Right lobe of liver (tissue), 6 donors: ENCODE data around the gene TNRC18. TPM values are rescaled to one million over a fixed set of nuclear protein-coding genes. Genes with fewer than 3 reads are reported as not detected.

ENCODE experiments used
- ATAC-seq, 4 donors: fragments of 200-7000 bp; cut with Tn5 transposase; one replicate each; pipeline ENCODE4 v1.9.1; 2020; ENCODE audit warnings: mild to moderate bottlenecking in 4 of 4, moderate library complexity in 4 of 4
- DNase-seq, 3 donors: peaks; one replicate each; pipeline ENCODE4 v3.0.0-alpha.2; 2020
- H3K27ac ChIP-seq, 3 donors: fragments of 200-600 bp; one replicate each; pipeline ENCODE4 v1.8.0; 2022
- H3K27me3 ChIP-seq, 2 donors: fragments of 200-600 bp; one replicate each; pipeline ENCODE4 v1.8.0; 2022
- H3K36me3 ChIP-seq, 4 donors: fragments of 200-600 bp; sonication (generic) in 1 of 4; one replicate each; pipeline versions ENCODE4 v1.5.1 to v1.8.0; 2017 to 2022; ENCODE audit warnings: control low read depth in 1 of 4
- H3K4me1 ChIP-seq, 4 donors: fragments of 200-600 bp; sonication (generic) in 1 of 4; one replicate each; pipeline versions ENCODE4 v1.5.1 to v1.8.0; 2017 to 2022; ENCODE audit warnings: control low read depth in 1 of 4
- H3K4me3 ChIP-seq, 3 donors: fragments of 200-600 bp; one replicate each; pipeline ENCODE4 v1.8.0; 2022
- H3K9me3 ChIP-seq, 4 donors: fragments of 200-600 bp; sonication (generic) in 1 of 4; one replicate each; pipeline versions ENCODE4 v1.5.1 to v1.8.0; 2017 to 2022; ENCODE audit warnings: control low read depth in 1 of 4
- POLR2A ChIP-seq: fragments of 450-650 bp; IDR thresholded peaks from one replicate; pipeline ENCODE4 v1.6.1; 2017; ENCODE audit warnings: antibody characterized with exemption, mild to moderate bottlenecking
- whole genome bisulfite sequencing: methylation state at CpG from one replicate; pipeline ENCODE4 v1.1.6; 2018; ENCODE audit warnings: low coverage, low lambda C conversion rate; ENCODE audit not compliant: insufficient coverage; ENCODE audit errors: missing lambda C conversion rate; 5-methylcytosine and 5-hydroxymethylcytosine counted together
- intact Hi-C, 2 donors: fragments of 100-400 bp; cut with DNase I; formaldehyde crosslinking; loops; one replicate each; pipeline versions ENCODE4 v1.11.2 to v1.14.1; 2022
- total RNA-seq, 6 experiments: library from RNA; depleted of rRNA in 2 of 6; stranded (reverse); fragments of >200 nt in 2 of 6; fragmentation: NEBNext Ultra II Directional in 3 of 6; extraction: Animal tissue kit (Norgen Biotek cat#: 25700) in 3 of 6; gene quantifications; one replicate each; pipeline versions ENCODE4 v1.1.0 to v1.2.4, GENCODE V29; 2016 to 2023
- TF ChIP-seq, protein P1 (sequence below), 4 donors: fragments of 200-600 bp in 3 of 4; fragments of 450-650 bp in 1 of 4; IDR thresholded peaks; one replicate each; pipeline versions ENCODE4 v1.5.1 to v1.8.0; 2016 to 2022; ENCODE audit warnings: antibody characterized with exemption in 4 of 4, mild to moderate bottlenecking in 2 of 4
- donor health status: DM: no; HTN: yes; CAD: no.
- donor health status: DM: no; HTN: no; CAD: no.
- donor health status: DM: no; HTN: no; CAD: no.
- donor health status: DM: no; HTN: yes; CAD: no.
- donor health status: DM: no; HTN: yes; CAD: no.

The TNRC18 gene
- total RNA-seq, 6 experiments from 2014 or later = 27.0 to 36.9 (median 30.5) TPM

DNA sequence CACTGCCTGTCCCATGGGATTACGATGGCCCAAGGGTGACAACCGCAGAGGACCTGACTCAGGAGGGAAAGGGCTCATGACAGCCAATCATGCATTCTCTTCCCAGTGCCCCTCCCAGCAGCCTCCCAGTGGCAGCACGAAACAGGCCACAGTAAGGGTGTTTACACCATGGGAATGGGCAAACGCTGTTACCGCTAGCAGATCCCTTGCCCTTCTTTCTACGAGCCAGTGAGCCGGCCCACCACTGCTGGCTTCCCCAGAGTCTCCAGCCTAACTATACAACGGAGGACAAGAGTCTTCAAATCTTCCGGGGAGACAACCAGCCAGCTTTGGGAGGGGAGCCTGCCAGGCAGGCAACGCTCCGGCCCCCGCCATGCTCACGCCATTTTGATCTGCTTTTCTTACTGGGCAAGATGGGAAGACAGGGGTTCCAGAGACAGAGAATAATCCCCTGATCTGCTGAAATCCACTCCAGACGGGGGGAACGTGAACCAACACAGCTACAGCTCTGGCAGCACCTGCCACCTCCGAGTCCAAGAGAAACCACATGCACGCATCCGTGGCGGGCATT, 71.1 kb downstream of the TNRC18 start:
- no peak for TF ChIP-seq POLR2A
- TF ChIP-seq, protein P1, sequence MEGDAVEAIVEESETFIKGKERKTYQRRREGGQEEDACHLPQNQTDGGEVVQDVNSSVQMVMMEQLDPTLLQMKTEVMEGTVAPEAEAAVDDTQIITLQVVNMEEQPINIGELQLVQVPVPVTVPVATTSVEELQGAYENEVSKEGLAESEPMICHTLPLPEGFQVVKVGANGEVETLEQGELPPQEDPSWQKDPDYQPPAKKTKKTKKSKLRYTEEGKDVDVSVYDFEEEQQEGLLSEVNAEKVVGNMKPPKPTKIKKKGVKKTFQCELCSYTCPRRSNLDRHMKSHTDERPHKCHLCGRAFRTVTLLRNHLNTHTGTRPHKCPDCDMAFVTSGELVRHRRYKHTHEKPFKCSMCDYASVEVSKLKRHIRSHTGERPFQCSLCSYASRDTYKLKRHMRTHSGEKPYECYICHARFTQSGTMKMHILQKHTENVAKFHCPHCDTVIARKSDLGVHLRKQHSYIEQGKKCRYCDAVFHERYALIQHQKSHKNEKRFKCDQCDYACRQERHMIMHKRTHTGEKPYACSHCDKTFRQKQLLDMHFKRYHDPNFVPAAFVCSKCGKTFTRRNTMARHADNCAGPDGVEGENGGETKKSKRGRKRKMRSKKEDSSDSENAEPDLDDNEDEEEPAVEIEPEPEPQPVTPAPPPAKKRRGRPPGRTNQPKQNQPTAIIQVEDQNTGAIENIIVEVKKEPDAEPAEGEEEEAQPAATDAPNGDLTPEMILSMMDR (IDR thresholded peaks at IDR 0.05) = no peak
- intact Hi-C loops = no loop called here
- peaks cover 2 to 25% (median 14%) of the 10 kb centered on the region in 4 donors for H3K4me1 ChIP-seq
- H3K27me3 ChIP-seq = no peaks in the 10 kb centered on the region
- H3K9me3 ChIP-seq = no peaks in the 10 kb centered on the region
- WGBS = 100% methylated on average over 1 of the region's 19 CpGs
- peaks cover 0 to 43% (median 11%) of the 10 kb centered on the region in 4 donors for H3K36me3 ChIP-seq
- H3K4me3 ChIP-seq = no peak overlapping the region
- ATAC-seq (no peak), DNase-seq (no peak)
- H3K27ac ChIP-seq = no peak overlapping the region

DNA sequence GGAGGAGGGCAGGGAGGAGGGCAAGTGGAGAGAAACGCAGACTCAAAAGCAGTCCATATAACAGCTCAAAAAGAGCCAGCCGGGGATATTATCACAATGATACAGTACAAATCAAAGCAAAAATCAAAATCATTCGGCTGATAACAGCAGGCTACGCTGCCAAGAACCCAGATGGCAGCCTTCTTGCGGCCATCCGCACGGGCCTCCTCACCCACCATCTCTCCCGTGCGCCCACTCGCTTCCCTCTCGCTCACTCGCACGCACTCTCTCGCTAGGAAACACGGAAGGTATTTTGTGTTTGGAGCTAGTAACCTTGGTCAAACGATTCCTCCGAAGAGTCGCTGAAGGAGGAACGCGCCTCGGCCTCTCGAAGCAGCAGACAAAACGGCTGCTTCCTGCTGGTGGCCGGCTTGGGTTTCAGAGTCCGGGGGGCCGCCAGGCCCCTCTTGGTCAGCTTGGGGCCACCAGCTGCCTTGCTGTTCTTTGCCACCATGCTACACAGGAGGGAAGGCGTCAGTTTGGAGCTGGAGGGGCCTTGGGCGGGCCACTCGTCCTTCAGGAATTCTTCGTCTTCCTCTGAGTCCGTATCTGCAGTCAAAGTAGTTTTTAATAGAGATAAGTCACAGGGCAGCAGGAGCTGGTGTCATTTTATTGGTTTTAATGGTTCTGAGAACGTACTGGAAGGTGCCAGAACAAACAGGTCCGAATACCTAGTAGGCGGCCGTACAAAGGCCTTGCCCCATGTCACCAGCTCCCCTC, 71.9 kb downstream of the TNRC18 start:
- TF ChIP-seq, protein P1 (IDR thresholded peaks at IDR 0.05) = no peak
- no peak for TF ChIP-seq POLR2A
- Histone ChIP-seq H3K27me3 (no peaks in the 10 kb centered on the region), H3K9me3 (no peaks in the 10 kb centered on the region), H3K4me1 (peaks cover 2 to 25% (median 14%) of the 10 kb centered on the region in 4 donors), H3K27ac (no peak overlapping the region), H3K36me3 (peaks cover 0 to 34% (median 9%) of the 10 kb centered on the region in 4 donors), H3K4me3 (no peak overlapping the region)
- no peak for ATAC-seq
- no peak for DNase-seq
- intact Hi-C loops = no loop called here
- WGBS = 88% methylated on average over 26 of the region's 35 CpGs

DNA sequence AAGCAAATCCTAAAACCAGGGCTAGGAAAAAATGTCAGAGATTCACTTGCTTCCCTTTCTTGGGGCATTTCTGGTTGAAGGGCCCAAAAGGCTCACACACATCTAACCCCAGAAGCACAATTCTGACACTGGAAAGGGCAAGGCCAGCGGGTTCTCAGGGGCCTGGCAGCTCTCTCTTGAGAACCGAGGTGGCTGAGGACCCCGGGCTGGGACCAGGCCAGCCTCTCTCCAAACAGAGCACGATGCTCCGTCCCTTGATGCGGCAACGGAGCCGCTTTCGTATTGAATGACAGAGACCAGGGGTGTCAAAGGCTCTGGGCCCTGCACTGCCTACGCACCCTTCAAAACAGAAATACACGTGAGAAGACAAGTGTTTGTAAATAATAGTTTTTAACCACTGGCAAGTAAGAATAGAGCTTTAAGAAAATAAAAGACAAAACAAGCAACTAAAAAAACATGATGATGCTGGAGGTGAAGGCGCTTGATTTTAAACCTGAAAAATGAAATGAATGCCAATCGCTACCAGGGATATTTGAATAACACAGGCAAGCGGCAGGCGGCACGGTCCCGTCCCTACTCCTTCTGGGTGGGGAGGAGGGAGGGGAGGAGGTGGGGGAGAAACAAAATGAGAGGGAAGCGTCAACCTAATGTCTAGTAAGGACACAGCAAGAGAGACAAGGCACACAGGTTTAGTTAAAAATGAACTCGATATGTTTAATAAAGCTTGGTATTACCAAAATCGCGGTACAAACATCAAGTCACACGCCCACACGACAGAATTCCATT, 72.8 kb downstream of the TNRC18 start:
- H3K36me3 ChIP-seq = peaks cover 0 to 28% (median 7%) of the 10 kb centered on the region in 4 donors
- H3K27me3 ChIP-seq = no peaks in the 10 kb centered on the region
- H3K9me3 ChIP-seq = no peaks in the 10 kb centered on the region
- H3K27ac ChIP-seq = no peak overlapping the region
- 86% methylated on average over 20 of the region's 23 CpGs for WGBS
- no peak overlapping the region for H3K4me3 ChIP-seq
- intact Hi-C loops = no loop called here
- ATAC-seq (no peak), DNase-seq (no peak)
- TF ChIP-seq POLR2A = no peak
- TF ChIP-seq, protein P1 (IDR thresholded peaks at IDR 0.05) = no peak
- peaks cover 2 to 25% (median 14%) of the 10 kb centered on the region in 4 donors for H3K4me1 ChIP-seq

DNA sequence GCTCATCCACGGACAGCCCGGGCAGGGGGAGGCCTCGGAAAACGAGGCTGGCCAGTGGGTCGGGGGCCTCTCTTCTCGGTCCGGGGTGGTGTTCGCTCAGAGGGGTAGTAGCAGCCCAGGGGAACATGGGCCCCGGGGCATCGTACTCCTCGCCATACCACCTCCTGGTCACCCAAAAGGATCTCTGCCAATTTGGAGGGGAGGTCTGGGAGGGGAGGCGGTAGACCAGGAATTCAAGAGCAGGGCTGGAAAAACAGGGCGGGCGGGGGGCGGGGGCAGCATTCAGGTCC, 73.5 kb downstream of the TNRC18 start:
- ATAC-seq (no peak), DNase-seq (no peak)
- H3K9me3 ChIP-seq = no peaks in the 10 kb centered on the region
- peaks cover 0 to 29% (median 12%) of the 10 kb centered on the region in 4 donors for H3K36me3 ChIP-seq
- H3K27me3 ChIP-seq = no peaks in the 10 kb centered on the region
- no peak overlapping the region for H3K4me3 ChIP-seq
- intact Hi-C loops = no loop called here
- 97% methylated on average over 7 of the region's 15 CpGs for WGBS
- peaks cover 2 to 20% (median 11%) of the 10 kb centered on the region in 4 donors for H3K4me1 ChIP-seq
- TF ChIP-seq, protein P1 (IDR thresholded peaks at IDR 0.05) = no peak
- no peak for TF ChIP-seq POLR2A
- no peak overlapping the region for H3K27ac ChIP-seq
